Measurements from ENCODE around the gene SLC38A3.
"Not testable (repeated sequence)": the region's sequence is repeated elsewhere in the genome, so short reads cannot be mapped to it uniquely, and the experiment has no call there.

Gene SLC38A3

GRCh38 chr3:50203113-50203808 lies 1.8 kb upstream of the SLC38A3 start:
- no peak overlapping the region for H3K27ac Mint-ChIP-seq
- H3K4me1 Mint-ChIP-seq, result peaks cover 2% of the 10 kb centered on the region
- H3K9me3 Mint-ChIP-seq, result no peaks in the 10 kb centered on the region
- no peak for DNase-seq
- no peak overlapping the region for H3K4me3 Mint-ChIP-seq
- CTCF ChIA-PET, result interaction anchor here (0.9 to 5.6 kb wide), 5 partner anchors 10 to 400 kb away, joined by 3 to 40 read pairs (median 6); partner anchors contain the start of genes GNAT1 and INKA1
- peaks cover 91% of the 10 kb centered on the region for H3K27me3 Mint-ChIP-seq
- no peaks in the 10 kb centered on the region for H3K36me3 Mint-ChIP-seq

GRCh38 chr3:50203809-50204803 lies 965 bp upstream of the SLC38A3 start:
- Mint-ChIP-seq H3K36me3 (no peaks in the 10 kb centered on the region), H3K9me3 (no peaks in the 10 kb centered on the region), H3K4me3 (no peak overlapping the region), H3K27me3 (peaks cover 91% of the 10 kb centered on the region), H3K27ac (no peak overlapping the region), H3K4me1 (peaks cover 2% of the 10 kb centered on the region)
- no peak for DNase-seq
- CTCF ChIA-PET, result interaction anchor here (0.9 to 5.6 kb wide), 4 partner anchors 11 to 401 kb away, joined by 3 to 40 read pairs (median 8); partner anchors contain the start of genes GNAT1 and INKA1

- Mint-ChIP-seq H3K4me3 (no peak overlapping the region), H3K27ac (no peak overlapping the region), H3K27me3 (peaks cover 92% of the 10 kb centered on the region), H3K36me3 (no peaks in the 10 kb centered on the region), H3K4me1 (peaks cover 2% of the 10 kb centered on the region), H3K9me3 (no peaks in the 10 kb centered on the region)
- CTCF ChIA-PET, result interaction anchor here (5.6 kb wide), 1 partner anchor 13 kb away, joined by 40 read pairs; the partner anchor contains the start of gene GNAT1
- DNase-seq, result peak; percentile 62
Measured at GRCh38 chr3:50205413-50206276, 574 bp downstream of the SLC38A3 start.

- Mint-ChIP-seq H3K27me3 (peaks cover 77% of the 10 kb centered on the region), H3K4me1 (peaks cover 2% of the 10 kb centered on the region), H3K27ac (no peak overlapping the region), H3K36me3 (no peaks in the 10 kb centered on the region), H3K9me3 (no peaks in the 10 kb centered on the region), H3K4me3 (no peak overlapping the region)
- CTCF ChIA-PET, result no interaction called here
- no peak for DNase-seq
Measured at GRCh38 chr3:50207359-50208042, 2.4 kb downstream of the SLC38A3 start.

GRCh38 chr3:50208677-50209344 lies 3.7 kb downstream of the SLC38A3 start:
- H3K36me3 Mint-ChIP-seq, result no peaks in the 10 kb centered on the region
- H3K9me3 Mint-ChIP-seq, result no peaks in the 10 kb centered on the region
- DNase-seq, result no peak
- no peak overlapping the region for H3K27ac Mint-ChIP-seq
- CTCF ChIA-PET, result interaction anchor here (0.9 to 1.2 kb wide), 3 partner anchors 12 to 38 kb away, joined by 3 to 4 read pairs (median 3); no protein-coding TSS in a partner anchor
- H3K27me3 Mint-ChIP-seq, result peaks cover 64% of the 10 kb centered on the region
- H3K4me1 Mint-ChIP-seq, result peaks cover 2% of the 10 kb centered on the region
- no peak overlapping the region for H3K4me3 Mint-ChIP-seq

GRCh38 chr3:50210176-50210509 lies 5.1 kb downstream of the SLC38A3 start:
- H3K4me1 Mint-ChIP-seq, result peaks cover 2% of the 10 kb centered on the region
- H3K4me3 Mint-ChIP-seq, result no peak overlapping the region
- peaks cover 55% of the 10 kb centered on the region for H3K27me3 Mint-ChIP-seq
- no peaks in the 10 kb centered on the region for H3K36me3 Mint-ChIP-seq
- no peak overlapping the region for H3K27ac Mint-ChIP-seq
- no peaks in the 10 kb centered on the region for H3K9me3 Mint-ChIP-seq
- no peak for DNase-seq
- CTCF ChIA-PET, result interaction anchor here (1.3 to 2.0 kb wide), 4 partner anchors 9 to 37 kb away, joined by 4 to 9 read pairs (median 6); no protein-coding TSS in a partner anchor

- H3K9me3 Mint-ChIP-seq, result no peaks in the 10 kb centered on the region
- no peaks in the 10 kb centered on the region for H3K36me3 Mint-ChIP-seq
- no peak for DNase-seq
- H3K4me1 Mint-ChIP-seq, result peaks cover 2% of the 10 kb centered on the region
- no peak overlapping the region for H3K27ac Mint-ChIP-seq
- CTCF ChIA-PET, result interaction anchor here (1.3 to 2.0 kb wide), 5 partner anchors 9 to 48 kb away, joined by 3 to 9 read pairs (median 5); no protein-coding TSS in a partner anchor
- H3K4me3 Mint-ChIP-seq, result no peak overlapping the region
- H3K27me3 Mint-ChIP-seq, result peaks cover 49% of the 10 kb centered on the region
Measured at GRCh38 chr3:50210510-50211367, 5.7 kb downstream of the SLC38A3 start.

- CTCF ChIA-PET, result interaction anchor here (1.3 to 2.0 kb wide), 4 partner anchors 16 to 47 kb away, joined by 3 to 9 read pairs (median 5); no protein-coding TSS in a partner anchor
- not testable (repeated sequence) for H3K4me3 Mint-ChIP-seq, H3K27ac Mint-ChIP-seq, H3K9me3 Mint-ChIP-seq, H3K36me3 Mint-ChIP-seq, DNase-seq, H3K4me1 Mint-ChIP-seq
- H3K27me3 Mint-ChIP-seq, result peaks cover 46% of the 10 kb centered on the region
Measured at GRCh38 chr3:50211368-50211717, 6.3 kb downstream of the SLC38A3 start.

GRCh38 chr3:50211930-50212329 lies 6.9 kb downstream of the SLC38A3 start:
- Mint-ChIP-seq H3K4me1 (no peaks in the 10 kb centered on the region), H3K36me3 (no peaks in the 10 kb centered on the region), H3K27ac (no peak overlapping the region), H3K9me3 (no peaks in the 10 kb centered on the region), H3K4me3 (no peak overlapping the region), H3K27me3 (peaks cover 44% of the 10 kb centered on the region)
- no peak for DNase-seq
- CTCF ChIA-PET, result interaction anchor here (1.3 to 1.6 kb wide), 2 partner anchors 35 to 47 kb away, joined by 3 to 4 read pairs; no protein-coding TSS in a partner anchor

GRCh38 chr3:50212502-50212901 lies 7.4 kb downstream of the SLC38A3 start:
- Mint-ChIP-seq H3K27me3 (peaks cover 38% of the 10 kb centered on the region), H3K4me3 (no peak overlapping the region), H3K27ac (no peak overlapping the region), H3K4me1 (no peaks in the 10 kb centered on the region), H3K36me3 (no peaks in the 10 kb centered on the region), H3K9me3 (no peaks in the 10 kb centered on the region)
- no peak for DNase-seq
- CTCF ChIA-PET, result no interaction called here

GRCh38 chr3:50212971-50213370 lies 7.9 kb downstream of the SLC38A3 start:
- no peak for DNase-seq
- no peak overlapping the region for H3K27ac Mint-ChIP-seq
- no peak overlapping the region for H3K4me3 Mint-ChIP-seq
- CTCF ChIA-PET, result no interaction called here
- no peaks in the 10 kb centered on the region for H3K36me3 Mint-ChIP-seq
- H3K9me3 Mint-ChIP-seq, result no peaks in the 10 kb centered on the region
- peaks cover 33% of the 10 kb centered on the region for H3K27me3 Mint-ChIP-seq
- no peaks in the 10 kb centered on the region for H3K4me1 Mint-ChIP-seq

- H3K4me1 Mint-ChIP-seq, result no peaks in the 10 kb centered on the region
- H3K36me3 Mint-ChIP-seq, result no peaks in the 10 kb centered on the region
- CTCF ChIA-PET, result no interaction called here
- no peak for DNase-seq
- H3K27me3 Mint-ChIP-seq, result peaks cover 29% of the 10 kb centered on the region
- H3K27ac Mint-ChIP-seq, result no peak overlapping the region
- no peaks in the 10 kb centered on the region for H3K9me3 Mint-ChIP-seq
- H3K4me3 Mint-ChIP-seq, result no peak overlapping the region
Measured at GRCh38 chr3:50213373-50213772, 8.3 kb downstream of the SLC38A3 start.

Measured in activated naive CD4-positive, alpha-beta T cell treated with anti-CD3 and anti-CD28 coated beads, Interleukin-2, amount 10 ng/mL, durations not matched to agents 7 days and 5 days (primary cell).